Stromal cell of bone marrow (primary cell): ENCODE results near the gene GJB2.
"Not testable (repeated sequence)": the region's sequence is repeated elsewhere in the genome, so short reads cannot be mapped to it uniquely, and the experiment has no call there.

Source experiments
- DNase-seq: peaks from one replicate; pipeline ENCODE4 v3.0.0-alpha.2; 2012; ENCODE audit warnings: low read depth

The GJB2 gene

GRCh38 chr13:20165417-20166257, 27.1 kb downstream of the GJB2 start:
- no peak for DNase-seq

- DNase-seq = no peak
These were observed 30.8 kb downstream of the GJB2 start for GRCh38 chr13:20161951-20162300.

- no peak for DNase-seq
These were observed 31.3 kb downstream of the GJB2 start for GRCh38 chr13:20161275-20161950.

- no peak for DNase-seq
These were observed 32.1 kb downstream of the GJB2 start, which contains the start of gene GJA3 for GRCh38 chr13:20160306-20161274. TSS of gene GJA3 (minus strand) at chr13:20161052. CDS start at chr13:20143288, 17,764 bp downstream.

- DNase-seq = no peak
These were observed 33.0 kb downstream of the GJB2 start for GRCh38 chr13:20159646-20160305.

- DNase-seq = no peak
These were observed 35.5 kb downstream of the GJB2 start for GRCh38 chr13:20157151-20157796.

GRCh38 chr13:20156702-20157101, 36.0 kb downstream of the GJB2 start:
- DNase-seq = no peak

GRCh38 chr13:20153290-20153689, 39.4 kb downstream of the GJB2 start:
- not testable (repeated sequence) for DNase-seq

GRCh38 chr13:20151612-20152011, 41.1 kb downstream of the GJB2 start:
- no peak for DNase-seq

GRCh38 chr13:20151016-20151415, 41.7 kb downstream of the GJB2 start:
- DNase-seq = no peak

- no peak for DNase-seq
These were observed 42.2 kb downstream of the GJB2 start for GRCh38 chr13:20150561-20150960.

- DNase-seq = no peak
These were observed 43.0 kb downstream of the GJB2 start for GRCh38 chr13:20149762-20150161.

GRCh38 chr13:20148501-20149183, 44.1 kb downstream of the GJB2 start:
- no peak for DNase-seq

GRCh38 chr13:20146381-20146780, 46.4 kb downstream of the GJB2 start:
- no peak for DNase-seq

- no peak for DNase-seq
These were observed 47.2 kb downstream of the GJB2 start for GRCh38 chr13:20145521-20145920.

GRCh38 chr13:20144141-20144850, 48.4 kb downstream of the GJB2 start:
- no peak for DNase-seq

GRCh38 chr13:20142927-20143480, 49.7 kb downstream of the GJB2 start:
- no peak for DNase-seq

GRCh38 chr13:20142023-20142926, 50.5 kb downstream of the GJB2 start:
- no peak for DNase-seq
